ENCODE results near the gene MSH2.

DNA sequence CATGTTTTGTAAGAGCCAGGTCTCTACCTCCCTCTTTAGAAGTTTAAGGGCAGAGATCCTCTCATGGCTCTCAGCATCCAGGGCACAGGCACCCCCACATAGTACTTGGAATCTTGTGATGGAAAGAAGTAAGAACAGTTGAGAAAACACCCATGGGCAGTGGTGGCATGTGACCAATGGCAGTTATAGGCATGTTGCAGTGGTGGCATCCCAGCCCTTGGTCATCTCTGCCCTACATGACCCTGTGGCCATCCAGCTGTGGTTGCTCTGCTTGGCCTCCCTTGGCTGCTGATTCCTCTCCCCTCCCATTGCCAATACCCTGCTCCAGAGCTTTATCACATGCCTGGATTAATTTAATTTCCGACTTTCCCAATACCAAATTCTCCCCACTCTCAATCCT lies 13.3 kb upstream of the MSH2 start:
- TF ChIP-seq, protein P1, sequence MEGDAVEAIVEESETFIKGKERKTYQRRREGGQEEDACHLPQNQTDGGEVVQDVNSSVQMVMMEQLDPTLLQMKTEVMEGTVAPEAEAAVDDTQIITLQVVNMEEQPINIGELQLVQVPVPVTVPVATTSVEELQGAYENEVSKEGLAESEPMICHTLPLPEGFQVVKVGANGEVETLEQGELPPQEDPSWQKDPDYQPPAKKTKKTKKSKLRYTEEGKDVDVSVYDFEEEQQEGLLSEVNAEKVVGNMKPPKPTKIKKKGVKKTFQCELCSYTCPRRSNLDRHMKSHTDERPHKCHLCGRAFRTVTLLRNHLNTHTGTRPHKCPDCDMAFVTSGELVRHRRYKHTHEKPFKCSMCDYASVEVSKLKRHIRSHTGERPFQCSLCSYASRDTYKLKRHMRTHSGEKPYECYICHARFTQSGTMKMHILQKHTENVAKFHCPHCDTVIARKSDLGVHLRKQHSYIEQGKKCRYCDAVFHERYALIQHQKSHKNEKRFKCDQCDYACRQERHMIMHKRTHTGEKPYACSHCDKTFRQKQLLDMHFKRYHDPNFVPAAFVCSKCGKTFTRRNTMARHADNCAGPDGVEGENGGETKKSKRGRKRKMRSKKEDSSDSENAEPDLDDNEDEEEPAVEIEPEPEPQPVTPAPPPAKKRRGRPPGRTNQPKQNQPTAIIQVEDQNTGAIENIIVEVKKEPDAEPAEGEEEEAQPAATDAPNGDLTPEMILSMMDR (IDR thresholded peaks at IDR 0.05) = no peak
- TF ChIP-seq POLR2A (IDR thresholded peaks at IDR 0.05) = no peak
